HL-60 (cell line): ENCODE measurements around the gene RILPL2.

Experiments
- GABPA ChIP-seq: IDR thresholded peaks from 2 replicates; pipeline ENCODE4 v1.6.1; 2012; ENCODE audit warnings: low read depth
- POLR2AphosphoS5 ChIP-seq: IDR thresholded peaks from 2 replicates; pipeline ENCODE4 v1.6.1; 2012; ENCODE audit warnings: low read depth
- TF ChIP-seq, protein P1 (sequence below): IDR thresholded peaks from one replicate; pipeline ENCODE4 v1.5.1; 2011; ENCODE audit warnings: low read length, control low read depth, inconsistent platforms; ENCODE audit not compliant: insufficient read depth
- TF ChIP-seq, protein P2 (sequence below): IDR thresholded peaks from 2 replicates; pipeline ENCODE4 v1.6.1; 2012; ENCODE audit warnings: low read depth; ENCODE audit not compliant: insufficient replicate concordance

DNA sequence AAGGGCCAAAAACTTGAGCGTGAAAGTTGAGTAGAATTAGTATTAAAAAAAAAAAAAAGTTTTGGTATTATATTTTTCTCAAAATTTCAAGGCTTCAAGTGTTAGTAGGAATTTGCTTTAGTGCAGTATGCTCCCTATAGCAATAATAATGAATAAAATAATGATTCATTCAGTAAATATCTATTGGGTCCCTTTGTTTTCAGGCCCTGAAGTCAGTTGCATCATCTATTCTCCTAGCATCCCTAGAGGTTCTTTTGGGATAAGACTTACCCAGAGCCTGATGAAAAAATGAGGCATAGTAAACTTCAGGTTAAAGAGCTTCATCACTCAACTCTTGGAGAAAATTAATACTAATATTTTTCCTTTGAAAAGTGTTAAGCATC, 51.5 kb downstream of the RILPL2 start:
- TF ChIP-seq, protein P1, sequence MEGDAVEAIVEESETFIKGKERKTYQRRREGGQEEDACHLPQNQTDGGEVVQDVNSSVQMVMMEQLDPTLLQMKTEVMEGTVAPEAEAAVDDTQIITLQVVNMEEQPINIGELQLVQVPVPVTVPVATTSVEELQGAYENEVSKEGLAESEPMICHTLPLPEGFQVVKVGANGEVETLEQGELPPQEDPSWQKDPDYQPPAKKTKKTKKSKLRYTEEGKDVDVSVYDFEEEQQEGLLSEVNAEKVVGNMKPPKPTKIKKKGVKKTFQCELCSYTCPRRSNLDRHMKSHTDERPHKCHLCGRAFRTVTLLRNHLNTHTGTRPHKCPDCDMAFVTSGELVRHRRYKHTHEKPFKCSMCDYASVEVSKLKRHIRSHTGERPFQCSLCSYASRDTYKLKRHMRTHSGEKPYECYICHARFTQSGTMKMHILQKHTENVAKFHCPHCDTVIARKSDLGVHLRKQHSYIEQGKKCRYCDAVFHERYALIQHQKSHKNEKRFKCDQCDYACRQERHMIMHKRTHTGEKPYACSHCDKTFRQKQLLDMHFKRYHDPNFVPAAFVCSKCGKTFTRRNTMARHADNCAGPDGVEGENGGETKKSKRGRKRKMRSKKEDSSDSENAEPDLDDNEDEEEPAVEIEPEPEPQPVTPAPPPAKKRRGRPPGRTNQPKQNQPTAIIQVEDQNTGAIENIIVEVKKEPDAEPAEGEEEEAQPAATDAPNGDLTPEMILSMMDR, result no peak
- TF ChIP-seq POLR2AphosphoS5, result no peak
- TF ChIP-seq, protein P2, sequence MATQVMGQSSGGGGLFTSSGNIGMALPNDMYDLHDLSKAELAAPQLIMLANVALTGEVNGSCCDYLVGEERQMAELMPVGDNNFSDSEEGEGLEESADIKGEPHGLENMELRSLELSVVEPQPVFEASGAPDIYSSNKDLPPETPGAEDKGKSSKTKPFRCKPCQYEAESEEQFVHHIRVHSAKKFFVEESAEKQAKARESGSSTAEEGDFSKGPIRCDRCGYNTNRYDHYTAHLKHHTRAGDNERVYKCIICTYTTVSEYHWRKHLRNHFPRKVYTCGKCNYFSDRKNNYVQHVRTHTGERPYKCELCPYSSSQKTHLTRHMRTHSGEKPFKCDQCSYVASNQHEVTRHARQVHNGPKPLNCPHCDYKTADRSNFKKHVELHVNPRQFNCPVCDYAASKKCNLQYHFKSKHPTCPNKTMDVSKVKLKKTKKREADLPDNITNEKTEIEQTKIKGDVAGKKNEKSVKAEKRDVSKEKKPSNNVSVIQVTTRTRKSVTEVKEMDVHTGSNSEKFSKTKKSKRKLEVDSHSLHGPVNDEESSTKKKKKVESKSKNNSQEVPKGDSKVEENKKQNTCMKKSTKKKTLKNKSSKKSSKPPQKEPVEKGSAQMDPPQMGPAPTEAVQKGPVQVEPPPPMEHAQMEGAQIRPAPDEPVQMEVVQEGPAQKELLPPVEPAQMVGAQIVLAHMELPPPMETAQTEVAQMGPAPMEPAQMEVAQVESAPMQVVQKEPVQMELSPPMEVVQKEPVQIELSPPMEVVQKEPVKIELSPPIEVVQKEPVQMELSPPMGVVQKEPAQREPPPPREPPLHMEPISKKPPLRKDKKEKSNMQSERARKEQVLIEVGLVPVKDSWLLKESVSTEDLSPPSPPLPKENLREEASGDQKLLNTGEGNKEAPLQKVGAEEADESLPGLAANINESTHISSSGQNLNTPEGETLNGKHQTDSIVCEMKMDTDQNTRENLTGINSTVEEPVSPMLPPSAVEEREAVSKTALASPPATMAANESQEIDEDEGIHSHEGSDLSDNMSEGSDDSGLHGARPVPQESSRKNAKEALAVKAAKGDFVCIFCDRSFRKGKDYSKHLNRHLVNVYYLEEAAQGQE, result no peak
- no peak for TF ChIP-seq GABPA
